ENCODE data around the gene RPL37.
"Not testable (repeated sequence)": the region's sequence is repeated elsewhere in the genome, so short reads cannot be mapped to it uniquely, and the experiment has no call there.

Gene RPL37

GRCh38 chr5:40829748-40830533 lies 5.1 kb downstream of the RPL37 start:
- DNase-seq (ENCODE audit: low read depth, low spot score), result no peak
- ChIA-PET CTCF (no interaction called here), POLR2A (no interaction called here)
- H3K4me3 ChIP-seq (ENCODE audit: low read depth, low read length), result no peak overlapping the region
- TF ChIP-seq CTCF (IDR thresholded peaks at IDR 0.05; ENCODE audit: insufficient read depth, low read length, missing control alignments), result no peak

- POLR2A ChIA-PET, result interaction anchor here (0.6 kb wide), 1 partner anchor 8 kb away, joined by 4 read pairs; no protein-coding TSS in a partner anchor
- DNase-seq (ENCODE audit: low read depth, low spot score), result no peak
- no peak overlapping the region for H3K4me3 ChIP-seq (ENCODE audit: low read depth, low read length)
- CTCF ChIA-PET, result no interaction called here
- no peak for TF ChIP-seq CTCF (IDR thresholded peaks at IDR 0.05; ENCODE audit: insufficient read depth, low read length, missing control alignments)
Observed at GRCh38 chr5:40828690-40829661, 6.0 kb downstream of the RPL37 start.

- ChIA-PET CTCF (no interaction called here), POLR2A (interaction anchor here (1.2 kb wide), 1 partner anchor 12 kb away, joined by 3 read pairs; no protein-coding TSS in a partner anchor)
- no peak overlapping the region for H3K4me3 ChIP-seq (ENCODE audit: low read depth, low read length)
- no peak for TF ChIP-seq CTCF (IDR thresholded peaks at IDR 0.05; ENCODE audit: insufficient read depth, low read length, missing control alignments)
- no peak for DNase-seq (ENCODE audit: low read depth, low spot score)
Observed at GRCh38 chr5:40828021-40828631, 6.9 kb downstream of the RPL37 start.

- POLR2A ChIA-PET, result interaction anchor here (1.2 kb wide), 1 partner anchor 11 kb away, joined by 3 read pairs; no protein-coding TSS in a partner anchor
- H3K4me3 ChIP-seq (ENCODE audit: low read depth, low read length), result no peak overlapping the region
- no peak for TF ChIP-seq CTCF (IDR thresholded peaks at IDR 0.05; ENCODE audit: insufficient read depth, low read length, missing control alignments)
- CTCF ChIA-PET, result no interaction called here
- no peak for DNase-seq (ENCODE audit: low read depth, low spot score)
Observed at GRCh38 chr5:40827188-40827977, 7.6 kb downstream of the RPL37 start.

- H3K4me3 ChIP-seq (ENCODE audit: low read depth, low read length), result no peak overlapping the region
- no peak for TF ChIP-seq CTCF (IDR thresholded peaks at IDR 0.05; ENCODE audit: insufficient read depth, low read length, missing control alignments)
- no peak for DNase-seq (ENCODE audit: low read depth, low spot score)
- ChIA-PET CTCF (interaction anchor here (1.1 to 1.5 kb wide), 2 partner anchors 35 to 71 kb away, joined by 3 to 5 read pairs; partner anchors contain the start of gene TTC33), POLR2A (interaction anchor here (2.1 kb wide), 1 partner anchor 19 kb away, joined by 5 read pairs; no protein-coding TSS in a partner anchor)
Observed at GRCh38 chr5:40826489-40827187, 8.4 kb downstream of the RPL37 start.

- ChIA-PET CTCF (interaction anchor here (1.1 to 1.5 kb wide), 2 partner anchors 34 to 70 kb away, joined by 3 to 5 read pairs; partner anchors contain the start of gene TTC33), POLR2A (interaction anchor here (0.9 to 3.6 kb wide), 3 partner anchors 7 to 18 kb away, joined by 5 to 16 read pairs (median 5); no protein-coding TSS in a partner anchor)
- not testable (repeated sequence) for H3K4me3 ChIP-seq (ENCODE audit: low read depth, low read length); DNase-seq (ENCODE audit: low read depth, low spot score)
Observed at GRCh38 chr5:40825461-40826043, 9.5 kb downstream of the RPL37 start.
